Right lobe of liver (tissue), 6 donors: ENCODE results near the gene SRSF6. TPM values are rescaled to one million over a fixed set of nuclear protein-coding genes. Genes with fewer than 3 reads are reported as not detected.

Experiments used
- ATAC-seq, 4 donors: fragments of 200-7000 bp; cut with Tn5 transposase; one replicate each; pipeline ENCODE4 v1.9.1; 2020; ENCODE audit warnings: mild to moderate bottlenecking in 4 of 4, moderate library complexity in 4 of 4
- DNase-seq, 3 donors: peaks; one replicate each; pipeline ENCODE4 v3.0.0-alpha.2; 2020
- H3K27ac ChIP-seq, 3 donors: fragments of 200-600 bp; one replicate each; pipeline ENCODE4 v1.8.0; 2022
- H3K27me3 ChIP-seq, 2 donors: fragments of 200-600 bp; one replicate each; pipeline ENCODE4 v1.8.0; 2022
- H3K36me3 ChIP-seq, 4 donors: fragments of 200-600 bp; sonication (generic) in 1 of 4; one replicate each; pipeline versions ENCODE4 v1.5.1 to v1.8.0; 2017 to 2022; ENCODE audit warnings: control low read depth in 1 of 4
- H3K4me1 ChIP-seq, 4 donors: fragments of 200-600 bp; sonication (generic) in 1 of 4; one replicate each; pipeline versions ENCODE4 v1.5.1 to v1.8.0; 2017 to 2022; ENCODE audit warnings: control low read depth in 1 of 4
- H3K4me3 ChIP-seq, 3 donors: fragments of 200-600 bp; one replicate each; pipeline ENCODE4 v1.8.0; 2022
- H3K9me3 ChIP-seq, 4 donors: fragments of 200-600 bp; sonication (generic) in 1 of 4; one replicate each; pipeline versions ENCODE4 v1.5.1 to v1.8.0; 2017 to 2022; ENCODE audit warnings: control low read depth in 1 of 4
- POLR2A ChIP-seq: fragments of 450-650 bp; IDR thresholded peaks from one replicate; pipeline ENCODE4 v1.6.1; 2017; ENCODE audit warnings: antibody characterized with exemption, mild to moderate bottlenecking
- WGBS: methylation state at CpG from one replicate; pipeline ENCODE4 v1.1.6; 2018; ENCODE audit warnings: low coverage, low lambda C conversion rate; ENCODE audit not compliant: insufficient coverage; ENCODE audit errors: missing lambda C conversion rate; 5-methylcytosine and 5-hydroxymethylcytosine counted together
- intact Hi-C, 2 donors: fragments of 100-400 bp; cut with DNase I; formaldehyde crosslinking; loops; one replicate each; pipeline versions ENCODE4 v1.11.2 to v1.14.1; 2022
- total RNA-seq, 6 experiments: library from RNA; depleted of rRNA in 2 of 6; stranded (reverse); fragments of >200 nt in 2 of 6; fragmentation: NEBNext Ultra II Directional in 3 of 6; extraction: Animal tissue kit (Norgen Biotek cat#: 25700) in 3 of 6; gene quantifications; one replicate each; pipeline versions ENCODE4 v1.1.0 to v1.2.4, GENCODE V29; 2016 to 2023
- TF ChIP-seq, protein P1 (sequence below), 4 donors: fragments of 200-600 bp in 3 of 4; fragments of 450-650 bp in 1 of 4; IDR thresholded peaks; one replicate each; pipeline versions ENCODE4 v1.5.1 to v1.8.0; 2016 to 2022; ENCODE audit warnings: antibody characterized with exemption in 4 of 4, mild to moderate bottlenecking in 2 of 4
- donor health status: DM: no; HTN: yes; CAD: no.
- donor health status: DM: no; HTN: no; CAD: no.
- donor health status: DM: no; HTN: no; CAD: no.
- donor health status: DM: no; HTN: yes; CAD: no.
- donor health status: DM: no; HTN: yes; CAD: no.

SRSF6 gene
- total RNA-seq, 6 experiments from 2014 or later, result 35.1 to 111 (median 76.8) TPM

DNA sequence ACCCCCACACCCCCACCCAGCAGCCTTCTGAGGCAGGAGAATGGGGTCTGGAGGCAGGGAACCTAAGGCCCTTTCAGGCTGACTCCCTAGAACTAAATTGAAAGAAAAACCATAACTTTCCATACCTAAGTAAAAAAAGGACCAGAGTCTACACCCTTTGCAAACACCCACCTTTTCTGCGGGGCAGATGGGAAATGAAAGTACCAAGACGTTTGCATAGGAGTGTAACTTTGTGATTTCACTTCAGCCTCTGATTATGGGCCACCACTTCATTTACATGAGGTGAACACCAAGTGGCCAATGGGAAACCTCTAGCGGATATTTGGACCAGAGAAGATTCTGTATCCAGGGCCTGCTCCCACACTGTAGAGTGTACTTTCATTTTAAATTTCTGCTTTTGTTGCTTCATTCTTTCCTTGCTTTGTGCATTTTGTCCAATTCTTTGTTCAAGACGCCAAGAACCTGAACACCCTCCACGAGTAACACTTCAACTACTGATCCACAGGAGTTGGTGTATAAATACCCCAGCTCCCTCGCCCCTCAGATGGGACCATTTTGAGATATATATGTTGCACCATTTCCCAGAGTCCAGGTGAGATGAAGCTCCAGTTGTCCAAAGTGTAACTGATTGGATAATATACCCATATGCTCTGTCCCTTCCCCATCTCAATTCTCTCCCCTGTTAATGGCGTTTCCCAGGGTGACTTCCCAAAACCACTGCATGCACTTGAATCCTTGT lies 18.9 kb upstream of the SRSF6 start:
- TF ChIP-seq, protein P1, sequence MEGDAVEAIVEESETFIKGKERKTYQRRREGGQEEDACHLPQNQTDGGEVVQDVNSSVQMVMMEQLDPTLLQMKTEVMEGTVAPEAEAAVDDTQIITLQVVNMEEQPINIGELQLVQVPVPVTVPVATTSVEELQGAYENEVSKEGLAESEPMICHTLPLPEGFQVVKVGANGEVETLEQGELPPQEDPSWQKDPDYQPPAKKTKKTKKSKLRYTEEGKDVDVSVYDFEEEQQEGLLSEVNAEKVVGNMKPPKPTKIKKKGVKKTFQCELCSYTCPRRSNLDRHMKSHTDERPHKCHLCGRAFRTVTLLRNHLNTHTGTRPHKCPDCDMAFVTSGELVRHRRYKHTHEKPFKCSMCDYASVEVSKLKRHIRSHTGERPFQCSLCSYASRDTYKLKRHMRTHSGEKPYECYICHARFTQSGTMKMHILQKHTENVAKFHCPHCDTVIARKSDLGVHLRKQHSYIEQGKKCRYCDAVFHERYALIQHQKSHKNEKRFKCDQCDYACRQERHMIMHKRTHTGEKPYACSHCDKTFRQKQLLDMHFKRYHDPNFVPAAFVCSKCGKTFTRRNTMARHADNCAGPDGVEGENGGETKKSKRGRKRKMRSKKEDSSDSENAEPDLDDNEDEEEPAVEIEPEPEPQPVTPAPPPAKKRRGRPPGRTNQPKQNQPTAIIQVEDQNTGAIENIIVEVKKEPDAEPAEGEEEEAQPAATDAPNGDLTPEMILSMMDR (IDR thresholded peaks at IDR 0.05), result no peak
- TF ChIP-seq POLR2A, result no peak
- WGBS, result 72% methylated on average over 3 of the region's 7 CpGs

DNA sequence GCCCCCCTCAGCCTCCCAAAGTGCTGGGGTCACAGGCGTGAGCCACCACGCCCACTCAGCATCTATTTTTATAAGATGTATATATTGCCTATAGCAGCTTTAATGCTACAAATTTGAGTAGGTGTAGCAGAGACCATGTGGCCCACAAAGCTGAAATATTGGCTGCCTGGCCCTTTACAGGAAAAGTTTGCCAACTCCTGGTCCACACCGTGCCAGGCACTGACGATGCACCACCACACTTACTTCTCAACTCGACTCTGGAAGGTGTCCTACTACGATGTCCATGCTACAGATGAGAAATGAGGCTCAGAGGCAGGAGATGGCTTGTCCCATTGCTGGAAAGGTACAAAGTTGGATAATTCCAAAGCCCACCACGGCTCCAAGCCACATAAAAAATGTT lies 17.2 kb upstream of the SRSF6 start:
- TF ChIP-seq, protein P1 (IDR thresholded peaks at IDR 0.05), result no peak
- no peak for TF ChIP-seq POLR2A
- ATAC-seq (no peak), DNase-seq (peak in 1 of 3 donors; percentile 13)
- 62% methylated on average over 4 of the region's 7 CpGs for WGBS
- Histone ChIP-seq H3K9me3 (no peaks in the 10 kb centered on the region), H3K36me3 (no peaks in the 10 kb centered on the region), H3K4me3 (no peak overlapping the region), H3K27me3 (no peaks in the 10 kb centered on the region), H3K4me1 (no peaks in the 10 kb centered on the region), H3K27ac (no peak overlapping the region)
- intact Hi-C loops, result no loop called here

More for the DNA sequence above, 18.9 kb upstream of the SRSF6 start:
- Histone ChIP-seq H3K27ac (no peak overlapping the region), H3K27me3 (no peaks in the 10 kb centered on the region), H3K36me3 (no peaks in the 10 kb centered on the region), H3K9me3 (no peaks in the 10 kb centered on the region), H3K4me3 (no peak overlapping the region), H3K4me1 (no peaks in the 10 kb centered on the region)
- DNase-seq, result peak in 1 of 3 donors; percentile 12
- intact Hi-C loops, result no loop called here
- ATAC-seq, result no peak

DNA sequence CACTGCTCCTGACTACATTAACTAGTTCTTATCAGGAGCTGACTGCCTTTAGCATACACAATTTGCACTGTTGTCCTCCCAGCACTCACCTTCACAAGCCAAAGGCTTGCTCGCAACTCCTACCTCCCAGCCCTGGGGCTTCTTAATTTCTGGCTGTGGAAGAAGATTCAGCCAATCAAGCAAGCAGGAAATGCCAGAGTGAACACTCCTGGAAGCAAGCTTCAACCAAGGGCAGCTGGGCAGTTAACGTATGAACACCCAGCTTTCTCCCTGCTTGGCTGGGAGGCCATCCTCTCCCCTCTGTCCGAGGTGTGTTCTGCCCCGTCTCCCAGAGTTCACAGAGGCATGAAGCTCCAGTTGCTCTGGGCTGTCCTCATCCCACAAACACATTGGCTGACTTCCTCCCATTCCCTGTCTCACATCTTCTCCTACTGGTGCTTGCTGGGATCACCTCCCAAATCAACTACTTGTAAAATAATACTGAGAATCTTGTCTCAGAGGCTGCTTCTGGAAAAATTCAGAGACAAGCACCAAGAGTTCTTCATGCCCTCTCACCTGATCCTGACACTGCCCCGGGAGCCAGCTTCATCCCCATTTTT lies 15.3 kb upstream of the SRSF6 start:
- Histone ChIP-seq H3K4me3 (no peak overlapping the region), H3K27ac (no peak overlapping the region), H3K36me3 (no peaks in the 10 kb centered on the region), H3K4me1 (no peaks in the 10 kb centered on the region), H3K9me3 (no peaks in the 10 kb centered on the region), H3K27me3 (no peaks in the 10 kb centered on the region)
- TF ChIP-seq POLR2A, result no peak
- TF ChIP-seq, protein P1 (IDR thresholded peaks at IDR 0.05), result no peak
- intact Hi-C loops, result no loop called here
- 48% methylated on average over 2 of the region's 5 CpGs for WGBS
- DNase-seq (peak in 1 of 3 donors; percentile 3), ATAC-seq (no peak)

DNA sequence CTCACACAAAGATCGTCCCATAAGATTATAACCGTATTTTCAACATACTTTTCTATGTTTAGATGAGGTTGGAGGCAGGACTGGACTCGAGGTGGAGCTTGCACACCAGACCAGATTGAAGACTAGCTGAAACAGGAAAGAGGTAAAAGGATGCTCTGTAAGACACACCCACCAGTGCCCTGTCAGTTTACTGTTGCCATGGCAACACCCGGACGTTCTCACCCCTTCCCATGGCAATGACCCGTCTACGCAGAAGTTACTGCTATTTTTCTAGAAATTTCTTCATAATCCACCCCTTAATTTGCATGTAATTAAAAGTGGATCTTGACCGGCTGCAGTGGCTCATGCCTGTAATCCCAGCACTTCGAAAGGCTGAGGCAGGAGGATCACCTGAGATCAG lies 13.6 kb upstream of the SRSF6 start:
- DNase-seq (peak in 1 of 3 donors; percentile 2), ATAC-seq (no peak)
- 52% methylated on average over 9 of the region's 9 CpGs for WGBS
- H3K36me3 ChIP-seq, result no peaks in the 10 kb centered on the region
- H3K9me3 ChIP-seq, result no peaks in the 10 kb centered on the region
- no peaks in the 10 kb centered on the region for H3K4me1 ChIP-seq
- TF ChIP-seq, protein P1 (IDR thresholded peaks at IDR 0.05), result no peak
- TF ChIP-seq POLR2A, result no peak
- intact Hi-C loops, result no loop called here
- H3K27me3 ChIP-seq, result no peaks in the 10 kb centered on the region
- H3K4me3 ChIP-seq, result no peak overlapping the region
- no peak overlapping the region for H3K27ac ChIP-seq
